Fibroblast of the aortic adventitia (primary cell): ENCODE measurements around the gene LEPROT. TPM values are rescaled to one million over a fixed set of nuclear protein-coding genes. Genes with fewer than 3 reads are reported as not detected.

Experiments
- DNase-seq: peaks from one replicate; pipeline ENCODE4 v3.0.0-alpha.2; 2010; ENCODE audit warnings: low read depth
- H3K4me3 ChIP-seq: 2 replicates; pipeline ENCODE4 v1.5.1; 2011; ENCODE audit warnings: low read depth, mild to moderate bottlenecking, control low read depth, low read length, moderate library complexity
- total RNA-seq: library from RNA; depleted of rRNA; stranded (reverse); fragments of >200 nt; gene quantifications from 2 replicates; pipeline ENCODE4 v1.2.3, GENCODE V29; 2012; ENCODE audit warnings: low replicate concordance
- TF ChIP-seq, protein P1 (sequence below): IDR thresholded peaks from 2 replicates; pipeline ENCODE4 v1.5.1; 2011; ENCODE audit warnings: mild to moderate bottlenecking, low read length, control low read depth, inconsistent platforms; ENCODE audit not compliant: insufficient read depth

Gene LEPROT
- total RNA-seq, 1 donor, result 65.4 TPM

DNA sequence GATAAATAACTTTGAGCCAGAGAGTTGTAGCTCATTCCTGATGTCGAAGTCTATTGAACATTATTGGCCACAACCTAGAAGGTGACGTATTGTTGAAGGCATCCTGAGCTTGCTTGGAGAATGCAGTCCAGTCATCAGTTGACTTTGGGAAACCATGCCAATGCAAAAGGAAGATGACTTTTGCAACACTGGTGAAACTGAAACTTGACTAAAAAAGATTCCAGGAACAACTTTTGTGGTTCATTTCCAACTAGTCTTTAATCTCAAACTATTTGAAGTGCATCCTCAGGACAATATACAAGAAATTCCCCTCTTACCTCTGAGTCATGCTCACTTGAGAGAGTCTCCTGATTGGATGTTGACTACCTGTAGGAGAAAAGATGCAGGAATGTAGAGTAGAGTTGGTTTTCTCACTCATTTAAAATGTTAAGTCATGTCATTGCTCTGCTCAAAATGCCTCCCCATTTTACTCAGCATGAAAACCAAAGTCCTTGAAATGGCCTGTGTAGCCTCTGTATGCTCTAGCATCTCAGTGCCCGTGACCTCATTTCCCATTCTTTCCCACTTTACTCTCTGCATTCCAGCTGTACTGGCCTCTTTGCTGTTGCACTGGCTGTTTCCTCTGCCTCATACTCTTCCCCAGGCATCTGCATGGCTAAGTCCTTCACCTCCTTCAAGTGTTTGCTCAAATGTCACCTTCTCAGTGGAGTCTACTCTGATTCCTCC lies 24.4 kb upstream of the LEPROT start:
- H3K4me3 ChIP-seq, result no peak overlapping the region
- TF ChIP-seq, protein P1, sequence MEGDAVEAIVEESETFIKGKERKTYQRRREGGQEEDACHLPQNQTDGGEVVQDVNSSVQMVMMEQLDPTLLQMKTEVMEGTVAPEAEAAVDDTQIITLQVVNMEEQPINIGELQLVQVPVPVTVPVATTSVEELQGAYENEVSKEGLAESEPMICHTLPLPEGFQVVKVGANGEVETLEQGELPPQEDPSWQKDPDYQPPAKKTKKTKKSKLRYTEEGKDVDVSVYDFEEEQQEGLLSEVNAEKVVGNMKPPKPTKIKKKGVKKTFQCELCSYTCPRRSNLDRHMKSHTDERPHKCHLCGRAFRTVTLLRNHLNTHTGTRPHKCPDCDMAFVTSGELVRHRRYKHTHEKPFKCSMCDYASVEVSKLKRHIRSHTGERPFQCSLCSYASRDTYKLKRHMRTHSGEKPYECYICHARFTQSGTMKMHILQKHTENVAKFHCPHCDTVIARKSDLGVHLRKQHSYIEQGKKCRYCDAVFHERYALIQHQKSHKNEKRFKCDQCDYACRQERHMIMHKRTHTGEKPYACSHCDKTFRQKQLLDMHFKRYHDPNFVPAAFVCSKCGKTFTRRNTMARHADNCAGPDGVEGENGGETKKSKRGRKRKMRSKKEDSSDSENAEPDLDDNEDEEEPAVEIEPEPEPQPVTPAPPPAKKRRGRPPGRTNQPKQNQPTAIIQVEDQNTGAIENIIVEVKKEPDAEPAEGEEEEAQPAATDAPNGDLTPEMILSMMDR, result no peak
- DNase-seq, result peak; percentile 44

DNA sequence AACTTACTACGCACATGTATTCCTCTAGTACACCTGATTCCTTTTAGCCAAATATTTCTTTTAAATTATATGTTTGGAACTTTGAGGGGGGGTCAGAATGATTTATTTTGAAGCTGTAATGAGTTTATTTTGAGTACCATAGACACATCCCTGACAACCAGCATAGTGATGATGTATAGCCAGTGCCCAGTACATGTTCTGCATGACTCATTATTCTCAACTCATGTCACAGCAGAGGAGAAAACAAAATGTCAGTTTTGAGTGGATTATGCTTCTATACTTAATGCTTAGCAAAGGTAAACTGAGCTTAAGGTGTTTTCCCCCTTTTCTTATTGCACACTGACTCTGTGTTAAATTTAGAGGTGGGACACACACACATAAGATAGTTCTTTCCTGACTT lies 22.4 kb upstream of the LEPROT start:
- DNase-seq, result no peak
- TF ChIP-seq, protein P1, result no peak
- H3K4me3 ChIP-seq, result no peak overlapping the region

DNA sequence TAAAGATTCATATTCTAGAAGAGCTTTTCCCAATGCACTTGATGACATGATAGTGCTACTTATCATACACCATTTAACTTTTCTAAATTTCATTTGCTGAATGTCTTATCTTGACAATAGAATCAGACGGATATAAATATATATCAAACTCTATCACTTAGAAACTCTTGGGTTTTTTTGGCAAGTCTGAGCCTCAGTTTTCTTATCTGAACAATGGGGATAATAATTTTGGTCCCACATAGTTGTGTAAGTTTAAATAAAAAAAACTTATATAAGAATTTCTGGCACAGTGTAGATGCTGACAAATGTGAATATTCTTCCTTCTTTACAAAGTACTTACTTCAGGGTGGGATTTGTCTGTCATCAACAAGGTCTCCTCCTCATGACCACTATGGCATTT lies 21.5 kb upstream of the LEPROT start:
- DNase-seq, result no peak
- no peak overlapping the region for H3K4me3 ChIP-seq
- TF ChIP-seq, protein P1, result no peak

DNA sequence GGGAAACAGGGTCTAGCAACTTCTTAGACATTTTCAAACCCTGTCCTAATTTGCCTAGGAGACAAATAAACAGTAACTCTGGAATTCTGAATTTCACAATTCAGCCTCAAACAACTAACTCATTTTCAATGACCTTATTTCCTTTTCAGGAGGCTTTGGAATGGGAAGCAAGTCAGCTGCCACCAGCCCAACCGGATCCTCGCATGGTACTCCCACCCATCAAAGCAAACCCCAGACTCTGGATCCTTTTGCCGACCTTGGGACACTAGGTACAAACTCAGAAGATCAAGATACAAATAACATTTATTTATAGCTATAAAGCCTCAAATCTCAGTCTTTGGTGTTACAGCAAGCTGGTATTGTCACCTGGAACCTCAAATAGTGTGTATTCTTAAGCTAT lies 18.9 kb upstream of the LEPROT start:
- no peak for DNase-seq
- TF ChIP-seq, protein P1, result no peak
- H3K4me3 ChIP-seq, result no peak overlapping the region

DNA sequence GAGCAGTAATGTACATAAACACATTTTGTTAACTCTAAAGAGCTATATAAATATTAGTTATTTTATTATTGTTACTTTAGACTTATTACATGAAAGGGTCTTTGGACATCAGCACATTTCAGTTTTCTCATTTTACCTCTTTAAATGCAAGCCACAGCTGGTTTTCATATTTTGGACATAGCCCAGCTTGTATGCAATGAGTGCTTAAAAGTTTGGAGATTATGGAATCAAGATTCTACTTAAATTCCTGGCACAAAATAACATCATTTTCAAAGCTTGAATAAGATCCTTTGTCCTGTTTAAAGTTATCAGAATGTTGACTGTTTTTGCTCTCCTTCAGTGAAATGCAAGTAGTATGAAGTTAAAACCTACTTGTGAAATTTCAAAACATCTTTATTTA lies 15.5 kb upstream of the LEPROT start:
- no peak for DNase-seq
- no peak overlapping the region for H3K4me3 ChIP-seq
- TF ChIP-seq, protein P1, result no peak

DNA sequence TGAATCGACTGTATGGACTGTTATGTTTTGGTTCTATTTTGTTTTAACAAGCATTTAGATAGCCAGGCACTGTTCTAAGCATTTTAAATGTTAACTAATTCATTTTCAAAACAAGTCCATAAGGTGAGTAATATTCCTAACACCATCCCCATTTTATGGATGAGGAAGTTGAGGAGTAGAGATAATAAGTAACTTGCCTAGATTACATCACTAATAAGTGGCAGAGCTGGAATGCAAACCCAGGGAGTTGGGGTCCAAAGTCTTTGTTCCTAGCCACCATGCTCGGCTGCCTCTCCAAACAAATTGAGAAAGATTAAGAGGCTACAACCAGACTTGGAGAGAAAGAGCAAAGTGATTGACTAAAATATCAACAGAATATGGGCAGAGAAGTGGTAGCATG lies 12.6 kb upstream of the LEPROT start:
- no peak overlapping the region for H3K4me3 ChIP-seq
- DNase-seq, result no peak
- TF ChIP-seq, protein P1, result no peak

DNA sequence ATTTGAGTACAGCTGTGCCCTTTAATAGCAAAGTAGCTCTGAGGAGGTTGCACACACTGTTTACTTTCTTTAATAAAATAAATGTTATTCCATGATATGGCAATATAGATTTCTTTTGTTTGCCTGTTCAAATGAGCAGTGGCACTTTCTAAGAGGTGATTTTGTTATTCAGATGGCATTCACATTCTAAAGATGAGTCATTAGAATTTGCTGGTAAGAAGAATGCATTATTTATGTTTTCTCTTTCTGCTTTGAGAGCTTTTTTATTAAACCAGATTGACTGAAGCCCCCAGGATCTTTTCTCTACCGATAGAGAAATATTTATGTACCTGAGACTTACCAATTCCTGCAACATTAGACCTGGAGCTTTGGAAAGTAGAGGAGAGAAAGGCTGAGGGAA lies 11.2 kb upstream of the LEPROT start:
- no peak overlapping the region for H3K4me3 ChIP-seq
- DNase-seq, result no peak
- TF ChIP-seq, protein P1, result no peak
